GM12875 (cell line): ENCODE results near the gene RO60.

Experiments used
- H3K4me3 ChIP-seq: one replicate; pipeline ENCODE4 v1.5.1; 2011; ENCODE audit warnings: low read depth, low read length, control low read depth
- CTCF ChIP-seq: IDR thresholded peaks from 2 replicates; pipeline ENCODE4 v1.5.1; 2011; ENCODE audit warnings: low read depth, mild to moderate bottlenecking, control low read depth, inconsistent platforms, low read length, moderate library complexity, borderline replicate concordance; ENCODE audit not compliant: insufficient read depth

The RO60 gene

GRCh38 chr1:193090865-193091264, 31.5 kb downstream of the RO60 start:
- no peak for TF ChIP-seq CTCF
- H3K4me3 ChIP-seq = no peak overlapping the region

- no peak overlapping the region for H3K4me3 ChIP-seq
- TF ChIP-seq CTCF = no peak
Measured at GRCh38 chr1:193094112-193094511, 34.7 kb downstream of the RO60 start.

GRCh38 chr1:193102662-193103061, 43.2 kb downstream of the RO60 start:
- no peak overlapping the region for H3K4me3 ChIP-seq
- TF ChIP-seq CTCF = no peak

GRCh38 chr1:193103759-193104501, 44.5 kb downstream of the RO60 start:
- TF ChIP-seq CTCF = no peak
- H3K4me3 ChIP-seq = peak overlapping the region; percentile 82

- no peak for TF ChIP-seq CTCF
- peak overlapping the region; percentile 82 for H3K4me3 ChIP-seq
Measured at GRCh38 chr1:193104502-193104906, 45.1 kb downstream of the RO60 start.

- peak within 1 kb of the TSS; percentile 82 for H3K4me3 ChIP-seq
- TF ChIP-seq CTCF = no peak
Measured at GRCh38 chr1:193104907-193105820, 45.8 kb downstream of the RO60 start, which contains the start of gene GLRX2. TSS of gene GLRX2 (minus strand) at chr1:193105414. CDS start at chr1:193105382, 32 bp downstream.
